T-cell (primary cell): ENCODE measurements around the gene ADAM12. TPM values are rescaled to one million over a fixed set of nuclear protein-coding genes. Genes with fewer than 3 reads are reported as not detected.

ENCODE experiments used
- ATAC-seq, 4 experiments: fragments of 200-7000 bp in 3 of 4; fragments of 150-1000 bp in 1 of 4; cut with Tn5 transposase; replicated peaks in 1 of 4; 1 replicate in 3 of 4; 2 replicates in 1 of 4; pipeline ENCODE4 v1.10.0; 2021; ENCODE audit warnings: moderate library complexity in 3 of 4, mild to moderate bottlenecking in 2 of 4, moderate number of reproducible peaks in 1 of 4
- CTCF ChIA-PET, 2 donors: fragments of 300-600 bp; sonication (Branson Sonifier 250); formaldehyde crosslinking; loops; one replicate each; lab custom pipeline; 2022; ENCODE audit warnings: antibody characterized with exemption in 2 of 2; lab: Charles Lee
- POLR2A ChIA-PET, 2 donors: fragments of 300-600 bp; sonication (Branson Sonifier 250); formaldehyde crosslinking; loops; one replicate each; lab custom pipeline; 2022; ENCODE audit warnings: antibody characterized with exemption in 2 of 2; lab: Charles Lee
- DNase-seq, 35 experiments: peaks; one replicate each; pipeline versions ENCODE4 v3.0.0 to v3.0.0-alpha.2; 2013 to 2023
- H3K27ac ChIP-seq: one replicate; pipeline ENCODE4 v1.5.1; 2013; ENCODE audit warnings: low read length
- H3K27me3 ChIP-seq, 2 experiments: replicated peaks in 1 of 2; 1 replicate in 1 of 2; 2 replicates in 1 of 2; pipeline versions ENCODE4 v1.6.1 to v1.7.0; 2013; ENCODE audit warnings: low read length in 1 of 2, mixed read lengths in 1 of 2; ENCODE audit not compliant: control insufficient read depth in 2 of 2, insufficient read depth in 2 of 2; ENCODE audit errors: extremely low read depth in 1 of 2
- H3K36me3 ChIP-seq, 2 donors: 1 replicate in 1 of 2; 2 replicates in 1 of 2; pipeline versions ENCODE4 v1.6.1 to v1.7.0; 2013; ENCODE audit warnings: low read length in 1 of 2; ENCODE audit not compliant: control insufficient read depth in 2 of 2, insufficient read depth in 1 of 2; ENCODE audit errors: extremely low read depth in 1 of 2
- H3K4me1 ChIP-seq, 2 experiments: 1 replicate in 1 of 2; 2 replicates in 1 of 2; pipeline versions ENCODE4 v1.6.1 to v1.7.0; 2013; ENCODE audit warnings: low read length in 2 of 2, mixed read lengths in 1 of 2; ENCODE audit not compliant: insufficient read depth in 2 of 2, control insufficient read depth in 1 of 2; ENCODE audit errors: extremely low read depth in 1 of 2
- H3K4me3 ChIP-seq, 2 donors: 1 replicate in 1 of 2; 2 replicates in 1 of 2; pipeline versions ENCODE4 v1.5.1 to v1.7.0; 2013; ENCODE audit warnings: mild to moderate bottlenecking in 2 of 2, low read length in 1 of 2, moderate library complexity in 1 of 2; ENCODE audit not compliant: control insufficient read depth in 1 of 2; ENCODE audit errors: extremely low read depth in 1 of 2
- H3K9me3 ChIP-seq: 2 replicates; pipeline ENCODE4 v1.7.0; 2013
- H3K27ac Mint-ChIP-seq, 2 donors: one replicate each; pipeline ENCODE4 v1.8.0; 2020 to 2021; ENCODE audit warnings: mild to moderate bottlenecking in 2 of 2, mixed read lengths in 2 of 2
- H3K27me3 Mint-ChIP-seq, 2 donors: one replicate each; pipeline ENCODE4 v1.8.0; 2021 to 2022; ENCODE audit warnings: mixed read lengths in 2 of 2
- H3K36me3 Mint-ChIP-seq: one replicate; pipeline ENCODE4 v1.8.0; 2021; ENCODE audit warnings: mixed read lengths
- H3K4me1 Mint-ChIP-seq, 3 donors: one replicate each; pipeline ENCODE4 v1.8.0; 2020 to 2022; ENCODE audit warnings: mixed read lengths in 3 of 3, mild to moderate bottlenecking in 1 of 3
- H3K4me3 Mint-ChIP-seq, 3 donors: one replicate each; pipeline ENCODE4 v1.8.0; 2020 to 2022; ENCODE audit warnings: mild to moderate bottlenecking in 3 of 3, mixed read lengths in 3 of 3, moderate library complexity in 3 of 3
- H3K9me3 Mint-ChIP-seq, 3 donors: one replicate each; pipeline ENCODE4 v1.8.0; 2020 to 2022; ENCODE audit warnings: mixed read lengths in 3 of 3
- whole genome bisulfite sequencing: methylation state at CpG from one replicate; pipeline ENCODE4 v1.1.5; 2013; ENCODE audit warnings: missing lambda C conversion rate; ENCODE audit not compliant: insufficient coverage; 5-methylcytosine and 5-hydroxymethylcytosine counted together
- total RNA-seq, 35 experiments: library from RNA in 6 of 35; stranded (reverse) in 6 of 35; fragments of 120-200 nt in 1 of 35; gene quantifications; one replicate each; pipeline versions ENCODE4 v1.2.1 to v1.2.4 and lab custom pipeline; 2013 to 2026

The ADAM12 gene
- total RNA-seq, 5 donors from 2014 or later (not counting 1 experiment from before 2014, with no cell fraction given) = 0.35 to 5.7 (median 1.2) TPM

- no peaks in the 10 kb centered on the region for H3K36me3 ChIP-seq
- WGBS = 95% methylated on average over 4 of the region's 6 CpGs
- peaks cover 0 to 2% of the 10 kb centered on the region in 2 experiments for H3K27me3 ChIP-seq
- no peaks in the 10 kb centered on the region for H3K4me1 ChIP-seq
- Mint-ChIP-seq H3K4me3 (no peak overlapping the region), H3K27me3 (peaks cover 4 to 5% of the 10 kb centered on the region in 2 donors), H3K4me1 (peaks cover 0 to 4% (median 3%) of the 10 kb centered on the region in 3 donors), H3K27ac (no peak overlapping the region), H3K9me3 (no peaks in the 10 kb centered on the region), H3K36me3 (no peaks in the 10 kb centered on the region)
- POLR2A ChIA-PET = no interaction called here
- DNase-seq (no peak), ATAC-seq (no peak)
- no peaks in the 10 kb centered on the region for H3K9me3 ChIP-seq
- CTCF ChIA-PET = no interaction called here
- H3K27ac ChIP-seq = no peak overlapping the region
- H3K4me3 ChIP-seq = no peak overlapping the region
Observed at GRCh38 chr10:125994601-125995000, 393.7 kb downstream of the ADAM12 start.

- Histone ChIP-seq H3K27me3 (peaks cover 0 to 5% of the 10 kb centered on the region in 2 experiments), H3K4me1 (no peaks in the 10 kb centered on the region), H3K27ac (no peak overlapping the region), H3K36me3 (no peaks in the 10 kb centered on the region), H3K4me3 (no peak overlapping the region), H3K9me3 (no peaks in the 10 kb centered on the region)
- no peaks in the 10 kb centered on the region for H3K36me3 Mint-ChIP-seq
- DNase-seq (no peak), ATAC-seq (no peak)
- H3K4me1 Mint-ChIP-seq = no peaks in the 10 kb centered on the region
- H3K27me3 Mint-ChIP-seq = peaks cover 4 to 5% of the 10 kb centered on the region in 2 donors
- 90% methylated on average over 3 of the region's 7 CpGs for WGBS
- H3K4me3 Mint-ChIP-seq = no peak overlapping the region
- H3K9me3 Mint-ChIP-seq = no peaks in the 10 kb centered on the region
- ChIA-PET POLR2A (no interaction called here), CTCF (no interaction called here)
- no peak overlapping the region for H3K27ac Mint-ChIP-seq
Observed at GRCh38 chr10:125992254-125992653, 396.0 kb downstream of the ADAM12 start.

- no peaks in the 10 kb centered on the region for H3K4me1 Mint-ChIP-seq
- peaks cover 4% of the 10 kb centered on the region in 2 donors for H3K27me3 Mint-ChIP-seq
- H3K4me3 Mint-ChIP-seq = no peak overlapping the region
- no CpG with 5 or more reads among the region's 1 CpG for WGBS
- Histone ChIP-seq H3K27ac (no peak overlapping the region), H3K27me3 (peaks cover 0 to 5% of the 10 kb centered on the region in 2 experiments), H3K4me3 (no peak overlapping the region), H3K9me3 (no peaks in the 10 kb centered on the region), H3K36me3 (no peaks in the 10 kb centered on the region), H3K4me1 (no peaks in the 10 kb centered on the region)
- H3K27ac Mint-ChIP-seq = no peak overlapping the region
- POLR2A ChIA-PET = no interaction called here
- no peak for DNase-seq
- no peaks in the 10 kb centered on the region for H3K36me3 Mint-ChIP-seq
- no peak for ATAC-seq
- no peaks in the 10 kb centered on the region for H3K9me3 Mint-ChIP-seq
- CTCF ChIA-PET = no interaction called here
Observed at GRCh38 chr10:125991392-125991791, 396.9 kb downstream of the ADAM12 start.

GRCh38 chr10:125990974-125991373, 397.3 kb downstream of the ADAM12 start:
- Histone ChIP-seq H3K4me1 (no peaks in the 10 kb centered on the region), H3K27me3 (peaks cover 0 to 5% of the 10 kb centered on the region in 2 experiments), H3K9me3 (no peaks in the 10 kb centered on the region), H3K36me3 (no peaks in the 10 kb centered on the region), H3K4me3 (no peak overlapping the region), H3K27ac (no peak overlapping the region)
- Mint-ChIP-seq H3K9me3 (no peaks in the 10 kb centered on the region), H3K4me1 (no peaks in the 10 kb centered on the region), H3K4me3 (no peak overlapping the region), H3K36me3 (no peaks in the 10 kb centered on the region), H3K27me3 (peaks cover 4% of the 10 kb centered on the region in 2 donors), H3K27ac (no peak overlapping the region)
- DNase-seq (no peak), ATAC-seq (no peak)
- WGBS = 93% methylated on average over 2 of the region's 2 CpGs
- ChIA-PET CTCF (no interaction called here), POLR2A (no interaction called here)

- WGBS = 93% methylated on average over 4 of the region's 5 CpGs
- H3K27ac Mint-ChIP-seq = no peak overlapping the region
- POLR2A ChIA-PET = no interaction called here
Observed at GRCh38 chr10:125989791-125990190, 398.5 kb downstream of the ADAM12 start.

GRCh38 chr10:125985557-125986240, 402.6 kb downstream of the ADAM12 start:
- CTCF ChIA-PET = interaction anchor here (0.6 to 0.9 kb wide), 2 partner anchors 461 to 1869 kb away, joined by 3 read pairs; no protein-coding TSS in a partner anchor
- Mint-ChIP-seq H3K27ac (no peak overlapping the region), H3K27me3 (peaks cover 3 to 16% of the 10 kb centered on the region in 2 donors), H3K4me1 (peaks cover 0 to 2% (median 0%) of the 10 kb centered on the region in 3 donors), H3K36me3 (no peaks in the 10 kb centered on the region), H3K4me3 (no peak overlapping the region), H3K9me3 (no peaks in the 10 kb centered on the region)
- no peak for DNase-seq
- WGBS = 66% methylated on average over 2 of the region's 5 CpGs
- H3K27ac ChIP-seq = no peak overlapping the region
- no peaks in the 10 kb centered on the region for H3K4me1 ChIP-seq
- H3K9me3 ChIP-seq = no peaks in the 10 kb centered on the region
- H3K36me3 ChIP-seq = no peaks in the 10 kb centered on the region
- H3K4me3 ChIP-seq = no peak overlapping the region
- ATAC-seq = no peak
- POLR2A ChIA-PET = no interaction called here
- peaks cover 0 to 5% of the 10 kb centered on the region in 2 experiments for H3K27me3 ChIP-seq

More at GRCh38 chr10:125989791-125990190, 398.5 kb downstream of the ADAM12 start:
- Histone ChIP-seq H3K4me1 (no peaks in the 10 kb centered on the region), H3K36me3 (no peaks in the 10 kb centered on the region), H3K27me3 (peaks cover 0 to 5% of the 10 kb centered on the region in 2 experiments), H3K9me3 (no peaks in the 10 kb centered on the region), H3K27ac (no peak overlapping the region), H3K4me3 (no peak overlapping the region)
- Mint-ChIP-seq H3K4me3 (no peak overlapping the region), H3K4me1 (no peaks in the 10 kb centered on the region), H3K9me3 (no peaks in the 10 kb centered on the region), H3K36me3 (no peaks in the 10 kb centered on the region), H3K27me3 (peaks cover 0 to 1% of the 10 kb centered on the region in 2 donors)
- DNase-seq = no peak
- CTCF ChIA-PET = no interaction called here
- ATAC-seq = no peak
